ENCODE measurements around the gene COX4I1.

The COX4I1 gene

DNA sequence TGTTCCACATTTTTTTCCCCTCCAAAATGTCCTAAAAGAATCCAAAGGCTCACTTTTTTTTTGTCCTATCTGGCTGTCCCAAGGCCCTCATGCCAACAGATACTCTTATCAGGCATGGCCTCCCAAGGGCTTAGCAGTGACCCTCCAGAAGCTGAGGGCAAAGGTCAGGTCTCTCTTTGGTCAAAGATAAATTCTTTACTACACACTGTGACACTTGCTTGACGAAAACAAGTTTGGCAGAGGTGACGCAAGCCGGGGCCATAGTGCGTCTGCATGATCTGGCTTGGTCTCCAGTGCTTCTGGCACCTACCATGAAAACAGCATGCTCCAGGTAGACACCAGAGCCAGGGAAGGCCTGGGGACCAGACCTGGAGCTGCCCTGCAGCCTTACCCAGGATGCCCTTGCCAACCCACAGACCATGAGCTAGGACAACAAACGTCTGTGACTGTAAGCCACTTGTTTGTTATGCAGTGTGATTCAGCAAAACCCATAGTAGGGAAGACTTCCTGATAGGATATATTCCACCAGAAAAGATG lies 50.9 kb downstream of the COX4I1 start:
- DNase-seq (ENCODE audit: extremely low read depth, insufficient read length), result no peak
- H3K27me3 ChIP-seq (replicated peaks; ENCODE audit: control insufficient read depth, insufficient read depth, low read length), result no peaks in the 10 kb centered on the region
- TF ChIP-seq CTCF (IDR thresholded peaks at IDR 0.05; ENCODE audit: insufficient read depth, low read length, poor library complexity, severe bottlenecking), result no peak
- H3K4me3 ChIP-seq (replicated peaks; ENCODE audit: low read depth, low read length), result no peak overlapping the region
- H3K36me3 ChIP-seq (ENCODE audit: control insufficient read depth, insufficient read depth, low read length), result no peaks in the 10 kb centered on the region

GRCh38 chr16:85851034-85851785 lies 51.7 kb downstream of the COX4I1 start:
- Histone ChIP-seq H3K36me3 (ENCODE audit: control insufficient read depth, insufficient read depth, low read length) (no peaks in the 10 kb centered on the region), H3K27me3 (replicated peaks; ENCODE audit: control insufficient read depth, insufficient read depth, low read length) (no peaks in the 10 kb centered on the region), H3K4me3 (replicated peaks; ENCODE audit: low read depth, low read length) (no peak overlapping the region)
- DNase-seq (ENCODE audit: extremely low read depth, insufficient read length), result no peak
- no peak for TF ChIP-seq CTCF (IDR thresholded peaks at IDR 0.05; ENCODE audit: insufficient read depth, low read length, poor library complexity, severe bottlenecking)

GRCh38 chr16:85853547-85854545 lies 54.4 kb downstream of the COX4I1 start:
- no peak for TF ChIP-seq CTCF (IDR thresholded peaks at IDR 0.05; ENCODE audit: insufficient read depth, low read length, poor library complexity, severe bottlenecking)
- no peaks in the 10 kb centered on the region for H3K36me3 ChIP-seq (ENCODE audit: control insufficient read depth, insufficient read depth, low read length)
- H3K4me3 ChIP-seq (replicated peaks; ENCODE audit: low read depth, low read length), result no peak overlapping the region
- no peak for DNase-seq (ENCODE audit: extremely low read depth, insufficient read length)
- H3K27me3 ChIP-seq (replicated peaks; ENCODE audit: control insufficient read depth, insufficient read depth, low read length), result no peaks in the 10 kb centered on the region

DNA sequence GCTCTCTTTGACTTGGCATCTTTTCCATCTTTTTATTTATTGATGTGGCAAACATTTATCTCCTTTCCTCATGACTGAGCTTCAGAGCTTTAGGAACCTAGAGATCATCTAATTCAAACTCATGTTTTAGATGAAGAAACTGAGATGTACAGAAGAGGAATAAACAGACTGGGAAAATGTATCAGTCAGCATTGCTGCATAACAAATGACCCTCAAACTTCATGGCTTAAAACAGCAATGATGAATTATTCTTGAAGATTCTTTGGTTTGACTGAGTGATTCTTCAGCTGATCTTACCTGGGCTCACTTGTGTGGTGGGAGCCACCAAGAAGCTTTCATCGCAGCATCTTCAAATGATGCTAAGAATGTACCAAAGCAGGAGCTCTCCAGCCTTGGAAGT lies 55.4 kb downstream of the COX4I1 start:
- no peaks in the 10 kb centered on the region for H3K27me3 ChIP-seq (replicated peaks; ENCODE audit: control insufficient read depth, insufficient read depth, low read length)

GRCh38 chr16:85856079-85856478 lies 56.6 kb downstream of the COX4I1 start:
- Histone ChIP-seq H3K4me3 (replicated peaks; ENCODE audit: low read depth, low read length) (no peak overlapping the region), H3K27me3 (replicated peaks; ENCODE audit: control insufficient read depth, insufficient read depth, low read length) (no peaks in the 10 kb centered on the region), H3K36me3 (ENCODE audit: control insufficient read depth, insufficient read depth, low read length) (no peaks in the 10 kb centered on the region)
- no peak for DNase-seq (ENCODE audit: extremely low read depth, insufficient read length)
- no peak for TF ChIP-seq CTCF (IDR thresholded peaks at IDR 0.05; ENCODE audit: insufficient read depth, low read length, poor library complexity, severe bottlenecking)

More for the DNA sequence above, 55.4 kb downstream of the COX4I1 start:
- Histone ChIP-seq H3K4me3 (replicated peaks; ENCODE audit: low read depth, low read length) (no peak overlapping the region), H3K36me3 (ENCODE audit: control insufficient read depth, insufficient read depth, low read length) (no peaks in the 10 kb centered on the region)
- no peak for TF ChIP-seq CTCF (IDR thresholded peaks at IDR 0.05; ENCODE audit: insufficient read depth, low read length, poor library complexity, severe bottlenecking)
- no peak for DNase-seq (ENCODE audit: extremely low read depth, insufficient read length)
